ENCODE results near the gene SLC9A3.
A peak's percentile ranks its signal among the peaks of the same experiment; 100 is the strongest.

Gene SLC9A3

GRCh38 chr5:499233-500209, 24.7 kb downstream of the SLC9A3 start:
- Mint-ChIP-seq H3K27ac (no peak overlapping the region), H3K9me3 (peaks cover 6% of the 10 kb centered on the region), H3K36me3 (no peaks in the 10 kb centered on the region), H3K4me1 (no peaks in the 10 kb centered on the region), H3K4me3 (no peak overlapping the region), H3K27me3 (peaks cover 84% of the 10 kb centered on the region)
- ATAC-seq = no peak

- no peak for ATAC-seq
- Mint-ChIP-seq H3K36me3 (no peaks in the 10 kb centered on the region), H3K4me1 (no peaks in the 10 kb centered on the region), H3K9me3 (peaks cover 5% of the 10 kb centered on the region), H3K4me3 (no peak overlapping the region), H3K27ac (no peak overlapping the region), H3K27me3 (peaks cover 79% of the 10 kb centered on the region)
Observed at GRCh38 chr5:497871-498509, 26.3 kb downstream of the SLC9A3 start.

GRCh38 chr5:497090-497700, 27.1 kb downstream of the SLC9A3 start:
- Mint-ChIP-seq H3K36me3 (no peaks in the 10 kb centered on the region), H3K9me3 (peaks cover 3% of the 10 kb centered on the region), H3K27me3 (peaks cover 79% of the 10 kb centered on the region), H3K27ac (no peak overlapping the region), H3K4me3 (no peak overlapping the region), H3K4me1 (no peaks in the 10 kb centered on the region)
- no peak for ATAC-seq

- no peaks in the 10 kb centered on the region for H3K4me1 Mint-ChIP-seq
- H3K4me3 Mint-ChIP-seq = no peak overlapping the region
- no peak for ATAC-seq
- peaks cover 82% of the 10 kb centered on the region for H3K27me3 Mint-ChIP-seq
- H3K9me3 Mint-ChIP-seq = peaks cover 3% of the 10 kb centered on the region
- no peak overlapping the region for H3K27ac Mint-ChIP-seq
- H3K36me3 Mint-ChIP-seq = no peaks in the 10 kb centered on the region
Observed at GRCh38 chr5:496028-496427, 28.2 kb downstream of the SLC9A3 start.

GRCh38 chr5:494667-495255, 29.5 kb downstream of the SLC9A3 start:
- Mint-ChIP-seq H3K27me3 (peaks cover 82% of the 10 kb centered on the region), H3K4me3 (peak overlapping the region; percentile 7), H3K4me1 (no peaks in the 10 kb centered on the region), H3K9me3 (peaks cover 3% of the 10 kb centered on the region), H3K36me3 (no peaks in the 10 kb centered on the region), H3K27ac (no peak overlapping the region)
- ATAC-seq = no peak

DNA sequence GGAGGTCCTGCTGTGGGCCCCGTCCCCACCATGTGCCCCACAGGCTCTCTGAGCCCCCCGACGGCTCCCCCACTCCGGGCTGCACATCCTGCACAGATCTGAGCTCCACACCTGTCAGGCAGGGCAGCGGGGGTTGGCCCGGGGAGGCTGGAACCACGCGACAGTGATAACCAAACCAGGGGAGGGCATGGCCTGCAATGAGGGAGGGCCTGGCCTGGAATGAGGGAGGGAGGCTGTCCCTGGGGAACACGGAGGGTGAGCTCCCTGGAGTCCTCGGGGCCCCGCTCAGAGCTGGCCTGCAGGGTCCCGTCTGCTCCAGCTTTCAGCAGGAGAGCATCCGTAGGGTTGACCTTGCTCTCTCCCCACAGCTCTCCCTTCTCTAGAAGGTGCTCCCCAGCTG, 30.5 kb downstream of the SLC9A3 start:
- H3K9me3 Mint-ChIP-seq = peaks cover 3% of the 10 kb centered on the region
- no peak overlapping the region for H3K4me3 Mint-ChIP-seq
- H3K36me3 Mint-ChIP-seq = no peaks in the 10 kb centered on the region
- no peak overlapping the region for H3K27ac Mint-ChIP-seq
- no peak for ATAC-seq
- no peaks in the 10 kb centered on the region for H3K4me1 Mint-ChIP-seq
- H3K27me3 Mint-ChIP-seq = peaks cover 82% of the 10 kb centered on the region

GRCh38 chr5:493119-493701, 31.0 kb downstream of the SLC9A3 start:
- H3K27ac Mint-ChIP-seq = no peak overlapping the region
- no peaks in the 10 kb centered on the region for H3K4me1 Mint-ChIP-seq
- ATAC-seq = no peak
- H3K36me3 Mint-ChIP-seq = no peaks in the 10 kb centered on the region
- peaks cover 3% of the 10 kb centered on the region for H3K9me3 Mint-ChIP-seq
- H3K27me3 Mint-ChIP-seq = peaks cover 82% of the 10 kb centered on the region
- no peak overlapping the region for H3K4me3 Mint-ChIP-seq

DNA sequence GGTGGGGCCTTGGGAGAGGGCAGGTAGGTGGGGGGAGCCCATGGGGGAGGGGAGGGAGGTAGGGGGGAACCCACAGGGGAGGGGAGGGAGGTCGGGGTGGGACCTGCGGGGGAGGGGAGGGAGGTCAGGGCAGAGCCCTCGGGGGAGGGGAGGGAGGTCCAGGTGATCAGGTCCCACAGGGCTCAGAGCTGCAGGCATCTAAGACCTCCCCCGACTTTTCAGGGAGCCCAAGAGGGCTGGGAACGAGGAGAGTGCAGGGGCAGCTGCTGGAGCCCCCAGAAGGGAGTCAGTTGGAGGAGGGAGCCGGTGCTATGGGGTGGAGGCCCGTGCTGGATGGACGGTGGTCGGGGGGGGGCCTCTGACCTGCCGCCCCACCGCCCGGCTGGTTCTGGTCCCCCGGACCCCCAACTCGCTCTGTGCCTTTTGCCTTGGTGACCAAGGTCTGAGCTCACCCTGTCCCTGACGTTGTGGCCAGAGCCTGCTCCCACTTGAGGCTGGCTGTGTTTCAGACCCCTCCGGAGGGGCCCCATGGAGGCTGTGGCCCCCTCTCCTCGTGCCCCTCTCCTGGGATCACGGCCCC, 31.8 kb downstream of the SLC9A3 start:
- no peaks in the 10 kb centered on the region for H3K4me1 Mint-ChIP-seq
- H3K36me3 Mint-ChIP-seq = no peaks in the 10 kb centered on the region
- H3K9me3 Mint-ChIP-seq = peaks cover 3% of the 10 kb centered on the region
- H3K27ac Mint-ChIP-seq = no peak overlapping the region
- H3K4me3 Mint-ChIP-seq = no peak overlapping the region
- no peak for ATAC-seq
- peaks cover 82% of the 10 kb centered on the region for H3K27me3 Mint-ChIP-seq

GRCh38 chr5:491856-492155, 32.4 kb downstream of the SLC9A3 start:
- no peak overlapping the region for H3K4me3 Mint-ChIP-seq
- H3K27me3 Mint-ChIP-seq = peaks cover 77% of the 10 kb centered on the region
- no peak overlapping the region for H3K27ac Mint-ChIP-seq
- H3K9me3 Mint-ChIP-seq = peaks cover 3% of the 10 kb centered on the region
- H3K4me1 Mint-ChIP-seq = no peaks in the 10 kb centered on the region
- no peak for ATAC-seq
- H3K36me3 Mint-ChIP-seq = no peaks in the 10 kb centered on the region

DNA sequence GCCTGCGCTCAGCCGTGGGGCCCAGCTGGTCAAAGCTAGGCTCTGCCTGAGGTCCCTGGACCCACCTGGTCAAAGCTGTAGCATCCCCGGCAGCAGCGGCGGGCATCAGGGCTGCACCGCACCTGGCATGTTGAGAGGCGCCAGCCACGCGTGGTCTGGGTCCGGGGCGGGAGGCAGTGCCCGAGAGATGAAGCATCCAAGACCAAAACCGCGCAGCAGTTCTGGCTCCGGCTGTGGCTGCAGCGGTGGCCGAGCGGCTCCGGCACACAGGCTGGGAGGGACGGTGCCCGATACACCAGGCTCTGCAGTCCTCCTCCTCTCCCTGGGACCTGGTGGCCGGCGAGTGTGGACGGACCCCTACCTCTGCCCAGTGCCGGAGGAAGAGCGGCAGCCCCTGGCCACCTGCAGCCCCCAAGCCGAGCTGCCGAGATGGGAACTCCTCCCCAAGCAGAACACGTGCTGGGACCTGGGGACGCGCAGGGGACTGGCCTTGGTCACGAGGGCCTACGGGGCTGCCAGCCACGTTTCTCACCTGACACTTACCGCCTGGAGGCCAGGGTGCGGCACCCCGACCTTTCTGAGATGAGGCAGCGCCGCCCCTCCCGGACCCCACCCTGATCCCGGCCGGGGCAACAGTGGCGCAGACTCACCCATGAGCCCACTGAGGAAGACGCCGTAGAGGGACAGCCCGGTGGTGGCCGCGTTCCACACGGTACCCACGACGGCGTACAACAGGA, 33.0 kb downstream of the SLC9A3 start:
- Mint-ChIP-seq H3K9me3 (peaks cover 3% of the 10 kb centered on the region), H3K4me3 (no peak overlapping the region), H3K27ac (no peak overlapping the region), H3K27me3 (peaks cover 76% of the 10 kb centered on the region), H3K4me1 (peaks cover 2% of the 10 kb centered on the region), H3K36me3 (no peaks in the 10 kb centered on the region)
- no peak for ATAC-seq

- Mint-ChIP-seq H3K27ac (no peak overlapping the region), H3K27me3 (peaks cover 79% of the 10 kb centered on the region), H3K4me3 (no peak overlapping the region), H3K4me1 (peaks cover 10% of the 10 kb centered on the region), H3K36me3 (no peaks in the 10 kb centered on the region), H3K9me3 (no peaks in the 10 kb centered on the region)
- ATAC-seq = no peak
Observed at GRCh38 chr5:490116-491106, 33.8 kb downstream of the SLC9A3 start.

DNA sequence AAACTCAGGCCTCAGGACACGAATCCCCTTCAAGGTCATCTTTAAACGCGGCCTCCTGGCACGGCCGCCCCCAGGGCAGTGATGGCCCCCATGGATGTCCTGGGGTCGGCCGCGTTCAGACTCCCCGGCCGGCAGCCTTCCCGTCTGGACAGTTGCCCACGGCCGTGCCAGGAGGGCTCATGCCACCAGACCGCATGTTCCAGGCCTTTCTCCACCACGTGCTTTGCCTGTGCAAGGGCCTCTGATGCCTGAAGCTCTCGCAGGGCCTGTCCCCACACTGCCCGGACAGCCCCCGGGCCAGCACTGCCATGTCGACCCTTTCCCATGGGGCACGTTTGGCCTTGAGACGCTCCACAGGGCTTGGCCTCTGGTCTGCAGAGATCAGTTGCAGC, 34.6 kb downstream of the SLC9A3 start:
- Mint-ChIP-seq H3K9me3 (no peaks in the 10 kb centered on the region), H3K4me1 (peaks cover 12% of the 10 kb centered on the region), H3K27ac (no peak overlapping the region), H3K27me3 (peaks cover 86% of the 10 kb centered on the region), H3K36me3 (no peaks in the 10 kb centered on the region), H3K4me3 (no peak overlapping the region)
- no peak for ATAC-seq

Measured in stimulated activated memory B cell treated with anti-CD40 and anti-IgM and Interleukin-4, amounts not matched to agents 10 μg/mL and 1 μg/mL and 100 μg/mL, for 72 hours (primary cell).